HG03066 (cell line): ENCODE data around the gene SERTM2.
"Not testable (repeated sequence)": the region's sequence is repeated elsewhere in the genome, so short reads cannot be mapped to it uniquely, and the experiment has no call there.

Experiments
- ATAC-seq: cut with Tn5 transposase; IDR thresholded peaks from one replicate; pipeline ENCODE4 v1.9.1; 2021; ENCODE audit warnings: low read depth; ENCODE audit not compliant: unreplicated experiment

Gene SERTM2

GRCh38 chrX:111511477-111511876 lies at the start of gene SERTM2:
SERTM2 (plus strand) TSS chrX:111511645; CDS start chrX:111518858, 7,213 bp downstream.
- peak; percentile 91 for ATAC-seq

GRCh38 chrX:111465669-111466068 lies 45.8 kb upstream of the SERTM2 start:
- ATAC-seq: no peak

GRCh38 chrX:111467896-111468295 lies 43.5 kb upstream of the SERTM2 start:
- ATAC-seq: no peak

GRCh38 chrX:111470681-111471403 lies 40.6 kb upstream of the SERTM2 start:
- no peak for ATAC-seq

- ATAC-seq: no peak
These were observed 29.5 kb upstream of the SERTM2 start for GRCh38 chrX:111481896-111482295.

- ATAC-seq: no peak
These were observed 28.3 kb upstream of the SERTM2 start for GRCh38 chrX:111483135-111483534.

GRCh38 chrX:111483881-111484280 lies 27.6 kb upstream of the SERTM2 start:
- ATAC-seq: no peak

- ATAC-seq: no peak
These were observed 20.8 kb upstream of the SERTM2 start for GRCh38 chrX:111490688-111491087.

- ATAC-seq: no peak
These were observed 19.4 kb upstream of the SERTM2 start for GRCh38 chrX:111492085-111492484.

- no peak for ATAC-seq
These were observed 12.8 kb upstream of the SERTM2 start for GRCh38 chrX:111498538-111499103.

- no peak for ATAC-seq
These were observed 7.9 kb upstream of the SERTM2 start for GRCh38 chrX:111503485-111503993.

GRCh38 chrX:111504941-111505340 lies 6.5 kb upstream of the SERTM2 start:
- ATAC-seq: no peak

GRCh38 chrX:111505783-111506182 lies 5.7 kb upstream of the SERTM2 start:
- ATAC-seq: no peak

- no peak for ATAC-seq
These were observed 4.6 kb upstream of the SERTM2 start for GRCh38 chrX:111506826-111507225.

GRCh38 chrX:111507933-111508332 lies 3.5 kb upstream of the SERTM2 start:
- ATAC-seq: no peak

- no peak for ATAC-seq
These were observed 3.9 kb downstream of the SERTM2 start for GRCh38 chrX:111515298-111515697.

GRCh38 chrX:111518667-111519066 lies 7.2 kb downstream of the SERTM2 start:
- no peak for ATAC-seq

GRCh38 chrX:111519215-111519614 lies 7.8 kb downstream of the SERTM2 start:
- ATAC-seq: no peak

GRCh38 chrX:111520506-111520905 lies 9.1 kb downstream of the SERTM2 start:
- no peak for ATAC-seq

GRCh38 chrX:111521169-111521568 lies 9.7 kb downstream of the SERTM2 start:
- no peak for ATAC-seq

- no peak for ATAC-seq
These were observed 31.8 kb downstream of the SERTM2 start for GRCh38 chrX:111543212-111543741.

- ATAC-seq: not testable (repeated sequence)
These were observed 37.8 kb downstream of the SERTM2 start for GRCh38 chrX:111549235-111549634.
